NK-92 (cell line): ENCODE data around the gene KIF7.

Source experiments
- DNase-seq: peaks from one replicate; lab custom pipeline; 2025; ENCODE audit not compliant: unreplicated experiment; lab: John Stamatoyannopoulos, UW

The KIF7 gene

GRCh38 chr15:89649716-89650115 is 5.6 kb downstream of the KIF7 start:
- no peak for DNase-seq

- no peak for DNase-seq
Measured at GRCh38 chr15:89649013-89649625, 6.1 kb downstream of the KIF7 start.

DNA sequence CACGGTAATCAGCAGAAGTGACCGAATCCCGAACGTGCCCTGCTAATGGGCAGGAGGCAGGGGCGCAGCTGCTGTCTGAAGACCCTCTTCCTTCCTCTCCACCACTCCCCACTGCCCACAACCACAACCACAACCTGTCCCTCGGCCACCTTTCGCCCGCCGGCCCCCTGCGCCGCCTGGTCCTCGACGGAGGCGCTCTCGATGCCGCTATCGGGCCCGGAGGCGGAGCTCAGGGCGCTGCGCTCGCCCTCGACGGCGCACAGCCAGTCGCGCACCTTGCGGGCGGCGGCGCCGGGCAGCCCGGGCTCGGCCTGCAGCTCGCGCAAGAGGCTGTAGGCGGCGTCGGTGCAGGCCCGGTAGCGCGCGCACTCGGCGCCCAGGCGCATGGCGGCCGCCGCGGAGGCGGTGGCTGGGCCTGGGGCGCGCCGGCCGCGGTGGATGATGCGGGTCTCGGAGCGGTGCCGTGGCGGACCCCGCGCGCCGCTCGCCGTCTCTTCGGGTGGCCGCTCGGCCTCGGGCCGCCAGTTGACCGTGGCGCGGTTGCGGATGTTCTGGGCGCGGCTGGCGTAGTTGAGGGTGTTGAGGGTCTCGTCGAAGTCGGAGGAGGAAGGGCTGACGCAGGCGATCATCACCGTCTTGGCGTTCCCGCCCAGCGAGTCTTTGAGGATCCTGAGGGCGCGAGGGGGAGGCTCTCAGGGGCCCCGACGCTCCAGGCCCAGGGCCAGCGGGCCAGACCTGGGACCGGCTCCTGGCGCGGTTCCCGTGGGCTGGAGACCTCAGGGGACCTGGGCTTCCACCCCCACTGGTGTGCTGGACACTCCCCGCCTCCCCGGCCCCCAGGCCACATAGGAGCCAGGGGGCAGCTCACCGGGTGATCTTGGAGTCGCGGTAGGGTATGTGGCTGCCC is 6.9 kb downstream of the KIF7 start:
- no peak for DNase-seq

DNA sequence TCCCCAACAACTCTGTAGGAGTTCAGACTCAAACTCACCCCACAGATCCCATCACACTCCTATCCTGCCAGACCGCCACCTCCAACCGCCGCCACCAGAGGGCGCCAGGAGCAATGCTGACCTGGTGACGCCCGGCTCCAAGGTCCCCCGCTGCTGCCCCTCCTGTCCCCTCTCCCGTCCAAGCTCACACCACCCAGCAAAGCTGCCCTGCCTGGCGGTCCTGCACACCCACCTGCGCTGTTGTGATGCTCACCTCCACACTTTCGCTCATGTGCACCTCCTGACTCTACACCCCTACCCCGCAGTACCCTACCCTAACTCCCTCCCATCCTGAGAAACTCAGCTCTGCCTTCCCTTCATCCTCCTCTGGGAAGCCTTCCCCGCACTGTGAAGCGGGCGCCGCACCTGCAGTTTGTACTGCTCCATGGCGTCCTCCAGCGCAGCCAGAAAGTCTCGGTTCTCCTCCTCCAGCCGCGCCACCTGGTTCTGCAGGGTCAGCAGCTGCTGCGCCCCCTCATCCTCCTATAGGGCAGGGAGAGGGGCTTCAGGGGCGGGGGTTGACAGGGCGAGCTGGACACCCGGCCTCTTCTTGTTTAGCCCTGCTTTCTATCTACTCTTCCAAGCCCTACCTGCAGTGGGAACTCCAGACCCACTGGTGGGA is 7.9 kb downstream of the KIF7 start:
- no peak for DNase-seq

DNA sequence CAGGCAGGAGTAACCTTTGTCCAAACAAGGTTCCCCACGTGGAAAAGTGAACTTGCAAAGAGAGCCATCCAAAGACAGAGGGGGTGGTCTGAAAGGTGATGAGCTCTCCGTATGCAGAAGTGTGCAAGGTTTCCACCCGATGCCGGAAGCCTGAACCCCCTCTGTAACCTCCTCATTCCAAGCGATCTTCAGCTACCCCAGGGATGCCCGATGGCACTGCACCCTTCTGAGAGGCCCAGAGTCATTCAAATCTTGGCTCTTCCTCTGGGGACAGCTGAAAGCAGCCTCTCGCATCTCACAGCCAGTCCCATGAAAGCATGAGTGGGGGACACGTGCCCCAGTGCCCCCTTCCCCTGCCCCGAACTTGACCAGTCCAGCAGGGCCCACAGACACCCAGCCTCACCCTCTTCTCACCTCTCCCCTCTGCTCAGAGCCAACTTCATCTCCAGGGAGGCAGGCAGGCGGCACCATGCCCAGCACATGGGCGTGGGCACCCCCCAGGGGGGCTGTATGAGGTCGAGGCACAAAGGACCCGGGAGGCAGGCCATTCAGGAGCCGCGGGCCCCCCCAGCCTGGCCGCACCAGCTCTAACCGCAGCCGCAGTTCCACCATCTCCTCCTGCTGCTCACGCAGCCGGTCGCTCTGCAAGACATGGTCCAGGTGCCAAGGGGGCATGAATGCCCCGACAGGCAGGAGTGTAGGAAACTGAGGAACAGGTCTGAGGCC is 8.7 kb downstream of the KIF7 start:
- DNase-seq = no peak

DNA sequence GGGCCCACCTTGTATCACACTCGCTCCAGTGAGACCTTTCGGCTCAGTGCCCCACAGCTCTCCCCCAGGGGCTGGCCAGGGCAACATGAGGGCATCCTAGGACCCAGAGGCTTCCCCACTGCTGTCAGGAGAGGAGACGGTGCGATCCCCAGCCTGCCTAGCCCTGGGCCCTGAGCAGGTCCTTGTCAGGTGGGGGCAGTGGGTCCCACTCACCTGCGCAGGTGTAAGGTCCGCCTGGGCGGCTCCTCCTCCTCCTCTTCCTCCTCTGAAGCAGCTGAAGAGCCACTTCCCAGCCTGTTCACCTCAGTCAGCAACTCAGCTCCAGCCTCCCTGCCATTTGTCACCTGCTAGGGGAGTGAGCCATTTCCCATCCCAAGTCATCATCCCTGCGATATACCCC is 9.6 kb downstream of the KIF7 start:
- DNase-seq = no peak

- no peak for DNase-seq
Measured at GRCh38 chr15:89642106-89642505, 13.2 kb downstream of the KIF7 start.

- no peak for DNase-seq
Measured at GRCh38 chr15:89641053-89641452, 14.2 kb downstream of the KIF7 start.

GRCh38 chr15:89640245-89640644 is 15.0 kb downstream of the KIF7 start:
- DNase-seq = no peak

GRCh38 chr15:89633585-89633984 is 21.7 kb downstream of the KIF7 start:
- no peak for DNase-seq

GRCh38 chr15:89632563-89633430 is 22.5 kb downstream of the KIF7 start:
- no peak for DNase-seq

DNA sequence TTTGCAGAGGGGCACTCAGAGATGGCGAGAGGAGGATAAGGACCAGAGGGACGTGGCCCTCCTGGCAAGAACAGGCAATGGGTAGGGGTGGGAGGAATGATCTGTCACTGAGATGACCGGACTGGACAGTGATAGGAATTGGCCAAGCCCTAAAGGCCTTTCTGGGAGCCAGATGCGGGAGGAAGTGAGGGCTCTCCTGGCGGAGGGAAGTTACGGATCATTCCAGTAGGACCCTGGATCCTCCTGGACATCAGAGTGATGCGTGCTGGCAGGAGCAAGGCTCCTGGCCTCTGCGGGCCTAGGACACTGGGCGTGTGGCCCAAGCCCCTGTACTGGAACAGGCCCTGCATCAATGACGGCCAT is 23.4 kb downstream of the KIF7 start:
- DNase-seq = no peak

GRCh38 chr15:89630974-89631901 is 24.0 kb downstream of the KIF7 start:
- no peak for DNase-seq

DNA sequence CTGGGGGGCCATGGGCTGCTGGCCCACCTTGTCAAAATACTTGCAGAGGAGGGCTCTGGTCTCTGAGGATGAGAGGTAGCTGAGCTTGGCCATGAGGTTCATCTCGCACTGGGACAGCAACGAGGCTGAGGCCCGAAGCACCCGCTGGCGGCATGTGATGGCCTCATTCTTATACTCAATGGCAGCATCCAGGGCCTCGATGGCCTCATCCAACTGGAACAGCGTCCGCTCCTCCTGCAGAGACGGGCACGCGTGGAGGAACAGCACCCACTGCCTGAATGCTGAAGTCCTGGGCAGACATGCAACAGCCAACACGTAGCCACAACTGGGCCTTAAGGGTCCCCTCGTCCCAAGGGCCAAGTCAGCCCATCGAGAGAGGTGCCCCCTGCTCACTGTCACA is 25.0 kb downstream of the KIF7 start:
- DNase-seq = no peak

DNA sequence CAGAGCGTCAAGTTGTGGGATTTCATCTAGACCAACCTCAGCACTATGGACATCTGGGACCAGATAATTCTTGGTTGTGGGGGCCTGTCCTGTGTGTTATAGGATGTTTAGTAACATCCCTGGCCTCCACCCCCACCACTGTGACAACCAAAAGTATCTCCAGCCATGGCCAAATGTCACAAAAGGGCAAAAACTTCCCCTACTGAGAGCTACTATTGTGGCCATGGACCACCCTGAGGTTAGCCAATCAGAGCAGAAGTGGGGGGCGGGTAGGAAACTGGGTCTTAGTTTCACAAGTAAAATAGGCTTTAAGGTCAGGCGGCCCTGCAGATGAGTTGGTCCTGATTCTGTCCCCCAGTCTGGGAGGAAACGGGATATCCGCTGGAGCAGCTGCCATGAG is 25.4 kb downstream of the KIF7 start:
- DNase-seq = no peak

GRCh38 chr15:89628806-89629715 is 26.2 kb downstream of the KIF7 start:
- no peak for DNase-seq

DNA sequence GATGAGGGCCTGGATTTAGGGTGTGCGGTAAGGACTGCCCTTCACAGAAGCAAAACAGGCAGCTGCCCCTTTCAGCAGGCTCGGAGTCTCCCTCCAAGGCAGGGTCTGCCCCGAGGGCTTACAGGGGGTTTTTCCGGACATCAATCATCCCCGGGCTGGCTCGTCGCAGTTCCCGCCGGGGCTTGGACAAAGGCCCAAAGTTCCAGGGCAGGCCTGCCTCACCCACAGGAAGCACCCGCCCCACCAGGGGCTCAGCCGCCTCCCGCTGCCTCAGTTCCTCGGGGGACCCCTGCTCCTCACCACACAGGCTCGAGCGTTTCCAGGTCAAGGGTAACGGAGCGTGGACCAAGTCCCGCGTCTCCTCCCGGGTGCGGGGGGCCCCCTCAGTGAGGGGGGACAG is 27.0 kb downstream of the KIF7 start:
- no peak for DNase-seq

GRCh38 chr15:89627256-89627970 is 27.9 kb downstream of the KIF7 start:
- DNase-seq = no peak
